Adipocyte (in vitro differentiated cells): ENCODE results near the gene NADSYN1.
A peak's percentile ranks its signal among the peaks of the same experiment; 100 is the strongest.

Experiments used
- DNase-seq: peaks from one replicate; pipeline ENCODE4 v3.0.0-alpha.2; 2015; ENCODE audit warnings: low read depth
- H3K27me3 ChIP-seq: replicated peaks from 2 replicates; pipeline ENCODE4 v1.7.0; 2013; ENCODE audit warnings: mild to moderate bottlenecking, low read length, moderate library complexity; ENCODE audit not compliant: control insufficient read depth, insufficient read depth
- H3K36me3 ChIP-seq: 2 replicates; pipeline ENCODE4 v1.7.0; 2013; ENCODE audit warnings: low read length, mild to moderate bottlenecking, moderate library complexity; ENCODE audit not compliant: control insufficient read depth, insufficient read depth, severe bottlenecking
- H3K4me1 ChIP-seq: 2 replicates; pipeline ENCODE4 v1.7.0; 2013; ENCODE audit warnings: mild to moderate bottlenecking, low read length, moderate library complexity; ENCODE audit not compliant: control insufficient read depth, insufficient read depth
- H3K4me3 ChIP-seq: 2 replicates; pipeline ENCODE4 v1.7.0; 2013; ENCODE audit warnings: mild to moderate bottlenecking, low read length, moderate library complexity
- H3K9ac ChIP-seq: 2 replicates; pipeline ENCODE4 v1.7.0; 2013; ENCODE audit warnings: mild to moderate bottlenecking, low read length, moderate library complexity
- H3K9me3 ChIP-seq: 2 replicates; pipeline ENCODE4 v1.7.0; 2013; ENCODE audit warnings: mild to moderate bottlenecking, low read length, moderate library complexity; ENCODE audit not compliant: control insufficient read depth

NADSYN1 gene

GRCh38 chr11:71423181-71423790, 29.7 kb upstream of the NADSYN1 start:
- H3K27me3 ChIP-seq, result peaks cover 30% of the 10 kb centered on the region
- no peak overlapping the region for H3K9ac ChIP-seq
- H3K9me3 ChIP-seq, result peaks cover 6% of the 10 kb centered on the region
- DNase-seq, result no peak
- peaks cover 1% of the 10 kb centered on the region for H3K4me1 ChIP-seq
- H3K36me3 ChIP-seq, result no peaks in the 10 kb centered on the region
- H3K4me3 ChIP-seq, result no peak overlapping the region

GRCh38 chr11:71425409-71425808, 27.6 kb upstream of the NADSYN1 start:
- Histone ChIP-seq H3K4me3 (no peak overlapping the region), H3K9ac (no peak overlapping the region), H3K9me3 (peaks cover 6% of the 10 kb centered on the region), H3K36me3 (no peaks in the 10 kb centered on the region), H3K27me3 (peaks cover 17% of the 10 kb centered on the region), H3K4me1 (peaks cover 14% of the 10 kb centered on the region)
- no peak for DNase-seq

GRCh38 chr11:71425860-71426259, 27.1 kb upstream of the NADSYN1 start:
- Histone ChIP-seq H3K9ac (no peak overlapping the region), H3K9me3 (peaks cover 6% of the 10 kb centered on the region)

GRCh38 chr11:71426413-71426812, 26.6 kb upstream of the NADSYN1 start:
- Histone ChIP-seq H3K4me3 (no peak overlapping the region), H3K4me1 (peaks cover 14% of the 10 kb centered on the region), H3K9ac (no peak overlapping the region), H3K27me3 (peaks cover 11% of the 10 kb centered on the region), H3K36me3 (no peaks in the 10 kb centered on the region), H3K9me3 (peaks cover 6% of the 10 kb centered on the region)
- DNase-seq, result no peak

More at GRCh38 chr11:71425860-71426259, 27.1 kb upstream of the NADSYN1 start:
- no peak overlapping the region for H3K4me3 ChIP-seq
- no peaks in the 10 kb centered on the region for H3K36me3 ChIP-seq
- DNase-seq, result no peak
- H3K27me3 ChIP-seq, result peaks cover 12% of the 10 kb centered on the region
- peaks cover 14% of the 10 kb centered on the region for H3K4me1 ChIP-seq

- Histone ChIP-seq H3K4me1 (peaks cover 35% of the 10 kb centered on the region), H3K27me3 (no peaks in the 10 kb centered on the region), H3K4me3 (peak overlapping the region; percentile 4), H3K36me3 (no peaks in the 10 kb centered on the region), H3K9me3 (peaks cover 6% of the 10 kb centered on the region), H3K9ac (peak overlapping the region; percentile 52)
- DNase-seq, result no peak
Observed at GRCh38 chr11:71428861-71429435, 24.1 kb upstream of the NADSYN1 start.

- Histone ChIP-seq H3K9me3 (peaks cover 6% of the 10 kb centered on the region), H3K4me3 (peak overlapping the region; percentile 4), H3K36me3 (no peaks in the 10 kb centered on the region), H3K27me3 (no peaks in the 10 kb centered on the region), H3K4me1 (peaks cover 39% of the 10 kb centered on the region), H3K9ac (peak overlapping the region; percentile 52)
- DNase-seq, result no peak
Observed at GRCh38 chr11:71429701-71430100, 23.3 kb upstream of the NADSYN1 start.

- Histone ChIP-seq H3K4me1 (peaks cover 39% of the 10 kb centered on the region), H3K36me3 (peaks cover 4% of the 10 kb centered on the region), H3K9me3 (peaks cover 6% of the 10 kb centered on the region), H3K9ac (no peak overlapping the region), H3K4me3 (no peak overlapping the region), H3K27me3 (no peaks in the 10 kb centered on the region)
- DNase-seq, result no peak
Observed at GRCh38 chr11:71430166-71430565, 22.8 kb upstream of the NADSYN1 start.

- Histone ChIP-seq H3K27me3 (no peaks in the 10 kb centered on the region), H3K4me3 (no peak overlapping the region), H3K4me1 (peaks cover 39% of the 10 kb centered on the region), H3K36me3 (peaks cover 15% of the 10 kb centered on the region), H3K9me3 (peaks cover 6% of the 10 kb centered on the region), H3K9ac (no peak overlapping the region)
- DNase-seq, result no peak
Observed at GRCh38 chr11:71431271-71431670, 21.7 kb upstream of the NADSYN1 start.

GRCh38 chr11:71432761-71433647, 20.0 kb upstream of the NADSYN1 start:
- Histone ChIP-seq H3K9ac (peak overlapping the region; percentile 40), H3K4me3 (peak overlapping the region; percentile 46), H3K27me3 (no peaks in the 10 kb centered on the region), H3K4me1 (peaks cover 39% of the 10 kb centered on the region), H3K9me3 (peaks cover under 1% of the 10 kb centered on the region), H3K36me3 (peaks cover 29% of the 10 kb centered on the region)
- DNase-seq, result no peak

GRCh38 chr11:71433648-71434450, 19.2 kb upstream of the NADSYN1 start:
- Histone ChIP-seq H3K9ac (peak overlapping the region; percentile 40), H3K9me3 (no peaks in the 10 kb centered on the region), H3K27me3 (no peaks in the 10 kb centered on the region), H3K4me3 (peak overlapping the region; percentile 46), H3K4me1 (peaks cover 34% of the 10 kb centered on the region), H3K36me3 (peaks cover 37% of the 10 kb centered on the region)
- peak; percentile 30 for DNase-seq
